DMS53 treated with DMSO at 0.1 percent for 48 hours (cell line): ENCODE results near the gene TINAGL1.

Source experiments
- DNase-seq: peaks from one replicate; lab custom pipeline; 2025; ENCODE audit not compliant: unreplicated experiment; lab: John Stamatoyannopoulos, UW

The TINAGL1 gene

GRCh38 chr1:31576201-31576669 lies at the start of gene TINAGL1:
Gene TINAGL1, plus strand, starts transcription at chr1:31576515. Its CDS starts 634 bp downstream, at chr1:31577149.
- peak; percentile 69 for DNase-seq

DNA sequence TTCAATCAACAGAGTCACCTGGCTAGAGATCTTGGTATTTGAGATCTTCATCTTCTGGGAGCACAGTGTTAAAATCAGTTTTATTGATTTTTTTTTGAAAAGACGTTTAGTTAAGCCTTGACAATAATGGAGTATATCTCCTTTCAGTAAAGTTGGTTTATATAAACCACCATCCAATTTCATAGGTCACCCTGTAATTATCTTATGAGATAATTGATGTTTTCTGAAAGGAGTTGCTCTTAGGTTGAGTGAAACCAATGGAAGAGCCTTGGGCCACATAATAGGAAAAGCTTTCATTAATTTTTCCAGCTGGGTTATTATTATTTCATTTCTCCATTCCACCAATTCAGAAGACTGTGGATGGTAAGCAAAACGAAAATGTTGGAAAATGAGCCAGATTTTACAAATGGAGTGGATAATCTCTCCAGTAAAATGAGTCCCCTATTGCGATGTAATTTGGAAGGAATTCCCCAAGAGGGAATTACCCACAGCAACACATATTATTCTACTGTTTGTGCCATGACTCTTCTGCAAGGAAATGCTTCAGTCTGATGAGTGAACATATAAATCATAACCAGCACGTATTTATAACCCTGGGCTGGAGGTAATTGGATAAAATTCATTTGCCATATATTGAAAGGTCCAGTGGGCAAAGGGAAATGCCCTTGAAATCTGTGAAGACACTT lies 46.2 kb upstream of the TINAGL1 start:
- no peak for DNase-seq

- no peak for DNase-seq
These were observed 44.9 kb upstream of the TINAGL1 start for GRCh38 chr1:31531177-31531999.

DNA sequence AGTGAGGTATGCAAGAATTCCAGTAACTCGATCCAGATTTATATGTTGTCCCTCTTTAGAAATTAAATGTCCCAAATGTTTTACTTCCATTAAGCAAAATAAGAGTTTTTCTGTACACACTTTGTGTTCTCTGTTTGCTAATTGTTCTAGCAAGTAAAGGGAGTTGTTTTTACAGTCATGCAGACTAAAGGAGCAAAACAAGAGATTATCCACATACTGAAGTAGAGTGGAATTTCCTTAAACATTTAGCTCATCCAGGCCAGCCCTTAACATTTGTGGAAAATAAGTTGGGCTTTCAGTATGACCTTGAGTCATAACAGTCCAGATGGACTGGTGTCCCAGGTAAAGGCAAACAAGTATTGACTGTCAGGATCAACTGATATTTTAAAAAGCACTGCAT lies 44.1 kb upstream of the TINAGL1 start:
- DNase-seq = no peak

GRCh38 chr1:31535561-31535960 lies 40.8 kb upstream of the TINAGL1 start:
- no peak for DNase-seq

GRCh38 chr1:31539329-31539728 lies 37.0 kb upstream of the TINAGL1 start:
- DNase-seq = no peak

GRCh38 chr1:31541194-31541593 lies 35.1 kb upstream of the TINAGL1 start:
- no peak for DNase-seq

- DNase-seq = no peak
These were observed 30.3 kb upstream of the TINAGL1 start for GRCh38 chr1:31545927-31546540.

DNA sequence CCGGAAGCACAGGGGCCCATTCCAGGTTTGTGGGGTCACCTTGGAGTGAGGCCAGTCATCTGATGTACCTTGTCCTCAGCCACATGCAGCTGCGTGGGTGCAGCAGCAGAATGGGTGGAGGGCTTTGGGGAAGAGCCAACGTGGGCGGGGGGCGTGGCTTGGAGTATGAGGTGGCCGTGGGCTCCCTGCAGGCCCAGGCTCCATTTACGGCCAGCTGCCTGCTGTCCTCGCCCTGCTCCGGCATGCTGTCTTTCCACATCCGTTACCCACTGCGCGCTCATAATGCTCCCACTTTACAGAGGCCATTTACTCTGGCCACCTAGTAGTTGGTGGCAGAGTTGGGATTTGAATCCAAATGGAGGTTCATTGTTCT lies 27.8 kb upstream of the TINAGL1 start:
- DNase-seq = no peak

DNA sequence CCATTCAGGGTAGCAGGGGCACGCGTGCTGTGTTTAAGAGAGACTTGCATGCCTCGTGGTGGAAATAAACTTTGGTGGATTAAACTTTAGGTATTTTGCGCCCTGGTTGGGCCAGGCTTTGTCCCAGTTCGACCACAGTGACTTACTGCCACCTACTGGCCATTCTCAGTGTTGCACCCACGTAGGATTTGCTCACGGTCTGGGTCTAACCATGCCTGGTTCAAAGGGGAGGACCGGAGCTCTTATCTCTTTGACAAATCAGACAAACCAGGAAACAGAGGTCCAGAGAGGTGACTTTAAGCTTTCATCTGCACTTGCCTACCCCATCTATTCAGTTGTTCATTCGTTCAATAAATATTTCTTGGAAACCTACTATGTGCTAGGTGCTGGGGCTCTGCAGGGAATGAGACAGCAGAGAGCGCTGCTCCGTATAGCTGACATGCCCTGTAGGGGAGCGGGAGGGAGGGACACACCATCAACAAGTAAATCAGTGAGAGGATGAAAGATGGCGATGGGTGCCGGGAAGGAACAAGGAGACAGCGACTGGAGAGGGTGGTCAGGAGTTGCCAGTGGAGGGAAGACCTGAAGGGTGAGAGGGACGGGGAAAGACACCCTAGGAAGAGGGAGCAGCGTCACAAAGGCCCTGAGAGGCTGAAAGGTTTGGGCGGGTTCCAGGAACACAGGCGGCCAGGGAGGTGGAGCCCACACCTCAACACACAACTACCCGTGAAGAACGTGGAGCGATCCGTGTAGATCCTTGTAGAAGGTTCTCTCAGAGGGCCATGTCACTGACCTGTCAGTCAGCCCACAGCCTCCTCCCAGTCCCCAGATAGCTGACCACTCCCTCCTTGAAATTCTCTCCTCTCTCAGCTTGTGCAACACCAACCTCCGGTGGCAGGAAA lies 27.2 kb upstream of the TINAGL1 start:
- DNase-seq = peak; percentile 98

DNA sequence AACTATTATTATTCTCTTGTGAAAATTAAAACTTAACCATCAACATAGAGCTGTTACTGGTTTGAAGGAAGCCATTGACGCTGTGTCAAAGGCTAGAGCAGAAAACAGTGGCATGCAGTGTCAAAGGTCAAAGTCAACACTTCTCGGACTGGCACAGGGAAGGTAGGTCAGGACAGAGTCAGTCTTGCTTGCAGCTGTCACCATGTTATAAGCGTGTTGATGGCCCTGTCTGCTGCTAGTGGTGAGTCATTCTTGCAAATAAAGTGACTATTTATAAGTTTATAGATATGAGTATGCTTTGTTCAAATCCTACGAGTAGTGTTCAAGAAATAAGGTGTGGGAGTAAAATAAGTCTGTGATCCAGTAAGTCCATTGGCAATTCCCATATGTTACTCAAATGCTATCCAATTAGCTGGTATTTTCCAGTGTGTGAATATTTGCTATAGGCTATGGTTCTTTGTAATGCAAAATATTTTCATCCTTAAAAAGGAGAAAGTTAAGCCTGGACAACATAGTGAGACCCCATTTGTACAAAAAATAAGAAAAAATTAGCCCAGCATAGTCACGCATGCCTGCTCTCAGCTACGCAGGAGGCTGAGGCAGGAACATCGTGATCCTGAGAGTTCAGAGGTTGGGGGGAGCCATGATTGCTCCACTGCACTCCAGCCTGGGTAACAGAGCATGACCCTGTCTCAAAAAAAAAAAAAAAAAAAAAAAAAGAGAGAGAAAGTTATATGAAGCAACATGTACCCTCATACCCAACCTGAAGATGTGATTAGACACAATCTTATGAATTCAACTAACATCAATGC lies 26.3 kb upstream of the TINAGL1 start:
- peak; percentile 93 for DNase-seq

- DNase-seq = no peak
These were observed 25.1 kb upstream of the TINAGL1 start for GRCh38 chr1:31551208-31551607.

DNA sequence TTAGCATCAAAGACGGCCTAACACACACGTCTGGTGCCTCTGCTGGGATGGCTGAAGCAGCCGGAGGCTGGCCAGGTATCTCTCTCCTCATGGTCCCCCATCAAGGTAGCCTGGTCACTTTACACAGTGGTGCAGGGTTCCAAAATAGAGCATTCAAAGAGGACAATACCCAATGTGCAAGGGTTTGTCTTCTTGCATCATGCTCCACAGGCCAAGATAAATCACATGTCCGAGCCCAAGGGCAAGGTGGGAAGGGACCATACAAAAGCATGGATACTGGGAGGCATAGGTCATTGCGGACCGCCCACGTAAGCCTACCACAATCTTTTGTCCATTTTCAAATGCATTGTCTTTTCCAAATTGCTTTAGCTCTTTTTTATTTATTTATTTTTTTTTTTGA lies 23.8 kb upstream of the TINAGL1 start:
- no peak for DNase-seq

- DNase-seq = no peak
These were observed 19.8 kb upstream of the TINAGL1 start for GRCh38 chr1:31556481-31557006.

DNA sequence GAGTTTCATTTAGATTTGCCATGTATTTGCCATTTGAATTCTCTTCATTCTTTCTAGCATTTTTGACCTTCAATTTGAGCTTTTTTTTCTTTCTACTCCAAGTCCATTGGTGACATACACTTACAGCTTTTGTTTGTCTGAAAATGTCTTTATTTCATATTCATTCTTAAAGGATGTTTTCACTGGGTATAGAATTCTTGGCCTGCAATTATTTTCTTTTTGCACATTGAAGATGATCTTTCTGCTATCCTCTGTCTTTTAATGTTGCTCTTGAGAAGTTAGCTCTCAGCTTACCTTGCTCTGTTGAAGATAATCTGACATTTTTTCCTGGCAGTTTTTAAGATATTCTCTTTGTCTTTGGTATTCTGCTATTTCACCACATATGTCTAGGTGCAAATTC lies 16.6 kb upstream of the TINAGL1 start:
- no peak for DNase-seq

DNA sequence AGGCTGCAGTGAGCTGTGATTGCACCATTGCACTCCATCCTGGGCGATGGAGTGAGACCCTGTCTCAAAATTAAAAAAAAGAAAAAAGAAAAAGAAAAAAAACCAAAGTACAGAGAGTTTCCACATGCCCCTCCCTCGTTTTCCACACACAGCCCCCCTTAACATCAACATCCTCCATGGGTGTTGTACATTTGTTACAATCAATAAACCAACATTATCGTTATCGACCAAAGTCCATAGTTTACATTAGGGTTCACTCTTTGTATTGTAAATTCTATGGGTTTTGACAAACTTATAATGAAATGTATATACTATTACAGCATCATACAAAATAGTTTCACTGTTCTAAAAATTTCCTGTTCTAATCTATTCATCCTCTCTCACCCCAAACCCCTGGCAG lies 15.9 kb upstream of the TINAGL1 start:
- no peak for DNase-seq

- no peak for DNase-seq
These were observed 13.5 kb upstream of the TINAGL1 start for GRCh38 chr1:31562707-31563360.

- DNase-seq = no peak
These were observed 11.7 kb upstream of the TINAGL1 start for GRCh38 chr1:31564606-31564989.

DNA sequence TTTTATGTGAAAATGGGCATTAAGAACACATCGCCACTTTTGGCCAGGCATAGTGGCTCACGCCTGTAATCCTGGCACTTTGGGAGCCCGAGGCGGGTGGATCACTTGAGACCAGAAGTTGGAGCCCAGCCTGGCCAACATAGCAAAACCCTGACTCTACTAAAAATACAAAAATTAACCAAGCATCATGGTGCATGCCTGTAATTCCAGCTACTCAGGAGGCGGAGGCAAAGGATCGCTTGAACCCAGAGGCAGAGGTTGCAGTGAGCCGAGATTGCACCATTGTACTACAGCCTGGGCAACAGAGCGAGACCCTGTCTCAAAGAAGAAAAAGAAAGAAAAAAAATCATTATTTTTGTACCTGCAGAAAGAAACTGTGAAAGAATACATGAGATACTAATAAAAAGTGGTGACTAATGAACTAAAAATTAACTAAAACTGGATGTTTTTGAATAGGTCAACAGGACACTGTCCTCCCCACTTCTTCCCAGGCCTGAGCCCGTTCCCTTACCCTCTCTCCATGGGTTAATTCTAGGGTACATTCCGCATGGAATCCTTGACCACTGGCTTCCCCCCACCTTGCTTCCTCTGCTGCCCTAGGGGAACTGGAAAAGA lies 8.3 kb upstream of the TINAGL1 start:
- DNase-seq = no peak
